COLO829 (cell line): Measurements from ENCODE around the gene HTR1E.
"Not testable (repeated sequence)": the region's sequence is repeated elsewhere in the genome, so short reads cannot be mapped to it uniquely, and the experiment has no call there.

ENCODE experiments used
- DNase-seq: peaks from one replicate; pipeline ENCODE4 v3.0.0; 2012; ENCODE audit warnings: low spot score

HTR1E gene

GRCh38 chr6:86973088-86973487, 35.8 kb downstream of the HTR1E start:
- no peak for DNase-seq

- no peak for DNase-seq
These were observed 40.9 kb downstream of the HTR1E start for GRCh38 chr6:86978251-86978650.

- no peak for DNase-seq
These were observed 64.2 kb downstream of the HTR1E start for GRCh38 chr6:87001494-87001893.

- not testable (repeated sequence) for DNase-seq
These were observed 65.1 kb downstream of the HTR1E start for GRCh38 chr6:87002391-87002790.

GRCh38 chr6:87006541-87006940, 69.2 kb downstream of the HTR1E start:
- not testable (repeated sequence) for DNase-seq

- not testable (repeated sequence) for DNase-seq
These were observed 72.3 kb downstream of the HTR1E start for GRCh38 chr6:87009581-87009980.

- no peak for DNase-seq
These were observed 74.7 kb downstream of the HTR1E start for GRCh38 chr6:87012035-87012434.

GRCh38 chr6:87012743-87013142, 75.4 kb downstream of the HTR1E start:
- DNase-seq: no peak

GRCh38 chr6:87016772-87017171, 79.4 kb downstream of the HTR1E start:
- no peak for DNase-seq

GRCh38 chr6:87027021-87027420, 89.7 kb downstream of the HTR1E start:
- DNase-seq: no peak

GRCh38 chr6:87029711-87030314, 92.5 kb downstream of the HTR1E start:
- DNase-seq: peak; percentile 34

- no peak for DNase-seq
These were observed 103.4 kb downstream of the HTR1E start for GRCh38 chr6:87040729-87041128.

- DNase-seq: no peak
These were observed 108.3 kb downstream of the HTR1E start for GRCh38 chr6:87045521-87046075.

- no peak for DNase-seq
These were observed 112.5 kb downstream of the HTR1E start for GRCh38 chr6:87049779-87050178.

- no peak for DNase-seq
These were observed 116.0 kb downstream of the HTR1E start for GRCh38 chr6:87053312-87053711.

- DNase-seq: no peak
These were observed 117.0 kb downstream of the HTR1E start for GRCh38 chr6:87054143-87054833.

- no peak for DNase-seq
These were observed 122.6 kb downstream of the HTR1E start for GRCh38 chr6:87059943-87060342.

GRCh38 chr6:87065117-87065516, 127.8 kb downstream of the HTR1E start:
- DNase-seq: no peak
